Body of pancreas (tissue), 4 donors: ENCODE measurements around the gene IRF3.

Experiments
- CTCF ChIP-seq, 7 experiments: fragments of 450-650 bp in 4 of 7; fragments of 200-600 bp in 3 of 7; sonication (generic) in 3 of 7; IDR thresholded peaks; one replicate each; pipeline ENCODE4 v1.5.1; 2016 to 2019; ENCODE audit warnings: antibody characterized with exemption in 7 of 7
- POLR2A ChIP-seq, 3 donors: fragments of 450-650 bp; IDR thresholded peaks; one replicate each; pipeline ENCODE4 v1.6.1; 2016; ENCODE audit warnings: antibody characterized with exemption in 3 of 3, mild to moderate bottlenecking in 2 of 3

- TF ChIP-seq CTCF (IDR thresholded peaks at IDR 0.05): no peak
- TF ChIP-seq POLR2A (IDR thresholded peaks at IDR 0.05): no peak
These were observed 13.5 kb upstream of the IRF3 start for GRCh38 chr19:49678985-49679770.
